CD4-positive, alpha-beta T cell treated with Interleukin-1 beta for 1 hour (primary cell): Measurements from ENCODE around the gene UPF2.
"Not testable (repeated sequence)": the region's sequence is repeated elsewhere in the genome, so short reads cannot be mapped to it uniquely, and the experiment has no call there.

Experiments
- DNase-seq, 2 donors: peaks; one replicate each; pipeline ENCODE4 v3.0.0-alpha.2; 2020 to 2022

Gene UPF2

DNA sequence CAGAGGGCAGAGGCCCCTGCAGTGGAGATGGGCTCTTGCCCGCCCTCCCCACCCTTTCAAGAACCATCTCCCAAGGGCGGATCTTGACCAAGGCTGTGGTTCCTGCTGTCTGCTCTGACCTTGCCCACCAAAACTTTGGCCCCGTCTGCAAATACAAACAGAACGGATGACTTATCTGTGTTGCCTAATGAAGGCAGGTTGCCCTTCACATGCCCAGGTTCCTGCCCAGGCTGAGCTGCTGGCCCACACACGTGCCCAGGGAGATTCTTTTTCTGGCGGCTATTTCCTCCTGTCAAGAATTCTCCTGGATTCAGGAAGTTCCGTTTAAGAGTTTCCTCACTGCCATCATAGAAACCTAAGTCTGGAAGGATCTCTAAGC lies 141.2 kb downstream of the UPF2 start:
- no peak for DNase-seq

GRCh38 chr10:11901036-11901301 lies 141.6 kb downstream of the UPF2 start:
- no peak for DNase-seq

GRCh38 chr10:11899067-11899876 lies 143.3 kb downstream of the UPF2 start:
- no peak for DNase-seq

GRCh38 chr10:11898372-11899066 lies 144.1 kb downstream of the UPF2 start:
- no peak for DNase-seq

DNA sequence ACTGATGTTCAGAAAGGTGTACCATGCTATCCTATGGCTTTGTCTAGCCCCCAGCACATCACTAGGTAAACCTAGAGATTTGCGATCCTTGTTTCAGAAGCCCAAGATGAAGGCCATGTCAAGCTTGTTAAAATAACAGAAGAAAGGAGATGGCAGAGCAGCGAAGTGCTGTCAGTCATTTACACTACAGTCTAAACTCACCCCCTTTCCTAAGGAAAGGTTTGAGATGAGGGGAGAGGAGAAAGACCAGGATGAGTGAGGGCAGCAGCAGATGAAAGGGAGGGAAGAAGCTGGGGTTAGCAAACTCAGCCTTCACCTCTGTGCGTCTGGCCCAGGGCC lies 144.6 kb downstream of the UPF2 start:
- no peak for DNase-seq

DNA sequence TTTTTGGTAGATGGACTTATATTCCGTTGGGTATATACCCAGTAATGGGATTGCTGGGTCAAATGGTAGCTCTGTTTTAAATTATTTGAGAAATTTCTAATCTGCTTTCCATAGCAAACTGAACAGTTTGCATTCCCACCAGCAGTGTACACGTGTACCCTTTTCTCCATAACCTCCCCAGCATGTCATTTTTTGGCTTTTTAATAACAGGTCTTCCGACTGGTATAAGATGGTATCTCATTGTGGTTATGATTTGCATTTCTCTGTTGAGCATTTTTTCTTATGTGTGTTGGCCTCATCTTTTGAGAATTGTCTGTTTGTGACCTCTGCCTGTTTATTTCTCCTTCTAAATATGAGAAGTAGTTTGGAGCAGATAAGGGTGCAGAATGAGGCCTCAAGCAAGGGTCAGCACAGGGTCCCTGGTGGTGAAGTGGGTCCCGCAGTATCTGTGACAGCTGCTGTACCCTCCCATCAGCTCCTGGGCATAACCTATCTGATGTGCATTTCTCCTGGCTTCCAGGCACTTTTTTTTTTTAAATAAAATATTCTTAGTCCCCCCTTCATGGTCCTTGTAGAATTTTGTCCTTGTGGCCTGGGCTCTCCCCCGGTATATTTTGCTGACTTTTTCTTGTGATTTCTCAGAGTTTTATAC lies 145.9 kb downstream of the UPF2 start:
- no peak for DNase-seq

- no peak for DNase-seq
Measured at GRCh38 chr10:11895598-11895997, 147.0 kb downstream of the UPF2 start.

DNA sequence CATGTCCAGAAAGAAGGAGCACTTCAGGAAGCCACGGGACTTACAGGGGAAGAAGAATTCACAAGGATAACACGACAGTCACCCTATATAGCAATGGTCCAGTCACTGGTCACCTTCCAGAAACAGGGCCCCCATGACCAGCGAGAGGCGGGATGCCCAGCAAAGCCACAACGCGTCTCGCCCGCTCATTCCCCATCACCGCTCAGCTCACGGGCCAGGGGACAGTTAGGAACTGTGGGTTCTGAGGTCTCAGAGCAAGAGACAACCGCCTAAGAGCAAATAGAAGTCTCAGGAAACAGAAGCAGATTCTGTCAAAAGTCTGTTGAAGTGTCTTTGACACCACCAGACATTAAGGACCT lies 147.5 kb downstream of the UPF2 start:
- no peak for DNase-seq

- DNase-seq = no peak
Measured at GRCh38 chr10:11894381-11895107, 148.1 kb downstream of the UPF2 start.

DNA sequence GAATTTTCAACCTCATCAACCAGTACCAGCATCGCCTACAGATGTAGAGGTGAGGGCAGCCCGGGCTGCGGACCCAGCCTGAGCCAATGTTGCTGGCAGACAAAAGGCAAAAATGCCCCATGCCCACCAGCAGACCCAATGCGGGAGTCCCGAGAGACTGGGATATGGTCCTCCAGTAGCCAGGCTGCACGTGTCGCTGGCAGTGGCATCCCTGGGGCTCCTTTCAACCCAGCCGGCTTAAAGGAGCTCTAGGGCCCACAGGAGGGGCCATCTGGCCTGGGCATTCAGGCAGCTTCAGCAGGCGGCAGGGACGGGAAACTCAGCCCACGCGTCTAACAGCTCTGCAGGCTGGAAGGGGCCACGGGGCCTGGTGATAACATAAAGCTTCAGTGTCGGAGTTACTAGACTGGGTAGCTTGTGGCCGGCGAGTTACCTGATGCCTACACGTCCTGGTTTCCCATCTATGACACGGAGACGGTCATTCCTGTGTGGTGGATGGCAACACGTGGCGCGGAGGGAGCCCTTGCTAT lies 148.8 kb downstream of the UPF2 start:
- DNase-seq = no peak

DNA sequence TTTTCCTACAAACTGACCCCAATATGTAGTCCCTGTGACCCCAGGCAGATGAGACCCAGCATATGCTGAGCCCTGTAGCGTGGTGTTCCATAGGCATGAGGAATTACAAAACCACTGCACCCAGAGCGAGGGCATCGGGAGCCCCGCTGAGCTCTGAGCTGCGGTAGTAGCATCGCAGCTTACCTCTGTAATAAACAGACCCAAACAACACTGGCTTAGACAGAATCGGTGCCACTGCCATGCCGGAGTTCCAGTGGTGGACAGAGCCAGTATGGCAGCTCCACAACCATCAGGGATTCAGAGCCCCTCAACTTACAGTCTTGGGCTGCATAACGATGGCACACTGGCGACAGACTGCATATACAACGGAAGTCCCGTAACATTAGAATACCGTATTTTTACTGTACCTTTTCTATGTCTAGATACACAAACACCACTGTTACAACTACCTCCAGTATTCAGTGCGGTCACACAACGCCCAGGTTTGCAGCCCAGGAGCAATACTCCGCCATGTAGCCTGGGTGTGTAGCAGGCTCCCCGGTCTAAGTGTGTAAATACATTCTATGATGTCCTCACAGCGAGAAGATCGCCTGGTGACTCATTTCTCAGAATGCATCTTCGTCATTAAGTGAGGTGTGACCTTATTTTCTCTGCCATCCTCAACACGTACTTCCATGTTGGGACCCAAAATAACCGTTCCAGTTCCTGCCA lies 150.7 kb downstream of the UPF2 start:
- DNase-seq = no peak

GRCh38 chr10:11889263-11889662 lies 153.3 kb downstream of the UPF2 start:
- DNase-seq = not testable (repeated sequence)

DNA sequence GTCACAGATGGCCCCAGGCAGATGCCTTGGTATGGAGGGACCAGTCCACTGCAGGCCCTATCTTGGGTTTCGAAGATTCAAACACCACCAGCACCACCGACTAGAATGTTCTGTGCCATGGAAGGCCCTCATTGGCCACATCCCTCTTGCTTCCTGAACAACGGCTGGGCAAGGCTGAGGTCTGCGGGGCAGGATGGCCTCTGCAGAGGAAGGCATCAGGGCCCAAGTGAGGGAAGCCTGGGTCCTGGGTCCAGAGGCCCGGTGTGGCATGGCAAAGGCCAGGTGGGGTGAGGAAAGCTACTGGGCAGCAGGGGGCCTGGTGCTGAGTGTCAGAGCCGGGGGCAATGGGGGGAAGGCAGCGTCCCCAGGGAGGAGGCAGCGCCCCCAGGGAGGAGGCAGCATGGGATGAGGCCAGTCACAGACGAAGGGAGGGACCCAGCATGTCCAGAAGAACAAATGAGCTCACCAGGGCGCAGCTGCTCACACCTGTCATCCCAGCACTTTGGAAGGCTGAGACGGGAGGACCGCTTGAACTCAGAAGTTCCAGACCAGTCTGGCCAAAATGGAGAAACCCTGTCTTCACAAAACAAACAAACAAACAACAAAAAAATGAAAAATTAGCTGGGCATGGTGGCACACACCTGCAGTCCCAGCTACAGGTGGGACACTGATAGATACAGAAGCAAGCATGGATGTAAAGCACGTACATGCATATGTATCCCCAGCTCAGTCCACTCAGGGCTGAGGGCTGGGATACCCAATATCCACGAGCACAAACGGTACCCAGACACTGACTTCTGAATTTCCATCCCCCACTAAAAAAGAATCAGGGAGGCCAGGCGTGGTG lies 155.0 kb downstream of the UPF2 start:
- DNase-seq = no peak

GRCh38 chr10:11886851-11887250 lies 155.8 kb downstream of the UPF2 start:
- no peak for DNase-seq

DNA sequence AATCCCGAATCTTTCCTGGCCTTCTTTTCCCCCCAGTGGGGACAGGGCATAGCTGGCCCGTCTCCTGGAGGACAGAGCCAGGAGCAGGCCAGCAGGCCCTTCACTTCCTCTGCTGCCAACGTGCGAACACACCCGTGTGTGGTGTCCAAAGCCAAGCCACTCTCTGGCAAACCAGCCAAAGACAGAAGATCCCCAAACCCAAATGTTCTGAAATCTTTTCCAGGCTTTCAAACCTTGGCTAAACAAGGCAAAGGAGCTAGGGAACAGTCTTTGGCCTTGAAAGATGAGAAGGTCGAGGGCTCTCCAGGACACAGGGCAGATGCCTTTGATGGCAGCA lies 156.5 kb downstream of the UPF2 start:
- no peak for DNase-seq

- no peak for DNase-seq
Measured at GRCh38 chr10:11885437-11886137, 157.0 kb downstream of the UPF2 start.

DNA sequence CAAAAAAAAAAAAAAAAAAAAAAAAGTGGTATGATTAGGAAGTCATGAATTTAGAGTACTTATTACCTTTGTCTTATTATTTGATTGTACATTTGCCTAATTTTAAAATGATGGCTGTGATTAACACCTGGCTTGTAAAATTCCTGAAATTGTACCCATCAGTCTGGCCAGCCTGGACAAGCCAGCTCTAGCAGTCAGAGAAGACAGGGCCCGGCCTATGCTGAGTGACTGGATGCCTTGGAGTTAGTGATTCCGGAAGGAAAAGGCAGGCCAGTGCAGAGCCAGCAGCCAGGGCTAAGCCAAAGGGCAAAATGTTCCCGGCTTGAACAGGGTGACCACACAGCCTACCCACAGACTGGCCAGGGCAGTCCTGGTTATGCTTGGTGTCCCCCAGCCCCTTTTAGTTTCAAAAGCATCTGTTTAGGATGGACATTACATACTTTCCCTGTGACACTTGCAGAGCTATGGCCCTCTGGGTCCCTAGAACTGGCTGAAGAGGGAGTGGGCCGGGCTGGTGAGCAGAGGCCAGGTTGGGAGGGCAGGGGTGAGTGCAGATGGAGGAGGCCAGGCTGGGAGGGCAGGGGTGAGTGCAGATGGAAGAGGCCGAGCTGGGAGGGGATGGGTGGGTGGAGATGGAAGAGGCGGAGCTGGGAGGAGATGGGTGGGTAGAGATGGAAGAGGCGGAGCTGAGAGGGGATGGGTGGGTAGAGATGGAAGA lies 157.7 kb downstream of the UPF2 start:
- DNase-seq = no peak

- DNase-seq = no peak
Measured at GRCh38 chr10:11882646-11883375, 159.8 kb downstream of the UPF2 start.

DNA sequence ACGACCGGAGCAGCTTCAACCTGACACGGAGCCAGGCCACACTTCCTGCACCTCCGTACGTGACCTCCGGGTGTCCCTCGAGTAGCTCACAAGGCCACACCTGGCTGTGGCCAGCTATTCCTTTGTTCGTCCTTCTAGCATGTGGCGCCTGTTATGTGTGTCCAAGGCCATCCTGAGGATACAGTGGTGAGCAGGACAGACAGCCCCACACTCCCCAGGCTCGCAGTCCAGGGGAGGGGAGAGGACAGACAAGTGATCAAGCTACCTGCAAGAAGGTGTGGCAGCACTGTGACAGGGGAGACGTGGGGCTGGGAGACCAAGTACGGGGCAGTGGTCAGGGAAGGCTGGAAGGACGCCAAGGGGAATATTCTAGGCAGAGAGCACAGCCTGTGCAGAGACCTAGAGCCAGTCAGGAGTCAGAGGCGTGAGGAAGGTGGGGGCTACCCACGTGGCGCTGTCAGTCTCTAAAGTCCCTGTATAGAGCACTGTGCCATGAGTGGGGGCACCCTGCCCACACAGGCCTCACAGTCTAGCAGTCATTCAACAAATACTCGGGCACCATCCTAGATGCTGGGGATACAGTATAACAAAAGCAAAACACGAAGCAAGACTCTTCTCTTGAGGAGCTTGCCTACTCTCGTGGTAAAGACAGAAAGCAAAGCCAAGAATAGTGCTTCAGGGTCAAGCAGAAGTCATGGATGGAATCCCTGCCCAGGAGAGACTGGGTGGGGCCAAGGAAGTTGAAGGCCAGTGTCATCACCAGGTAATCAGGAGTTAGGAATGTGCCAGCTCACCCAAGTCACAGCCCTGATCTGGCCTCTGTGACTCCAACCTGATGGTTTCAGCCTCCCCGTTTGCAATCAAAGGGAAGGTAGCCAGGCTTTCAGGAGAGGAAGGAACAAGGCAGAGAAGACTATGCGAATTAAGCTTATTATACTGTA lies 160.9 kb downstream of the UPF2 start:
- no peak for DNase-seq
